Measurements from ENCODE around the gene NTNG2.

DNA sequence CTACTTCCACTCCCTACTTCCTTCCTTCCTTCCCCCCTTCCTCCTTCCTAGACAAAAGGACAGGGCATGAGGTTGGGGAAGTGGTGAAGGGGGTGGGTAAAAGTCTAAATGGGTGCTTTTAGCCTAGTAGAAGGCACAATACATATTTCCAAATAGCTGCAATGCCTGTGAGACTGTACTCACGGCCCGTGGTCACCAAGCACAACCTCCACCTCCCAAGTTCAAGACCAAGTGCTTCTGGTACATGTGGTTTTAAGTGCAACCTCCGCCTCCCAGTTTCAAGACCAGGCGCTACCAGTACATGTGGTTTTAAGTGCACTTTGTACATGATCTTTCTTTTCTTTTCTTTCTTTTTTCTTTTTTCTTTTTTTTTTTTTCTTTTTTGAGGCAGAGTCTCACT is 14.5 kb upstream of the NTNG2 start:
- TF ChIP-seq POLR2A (IDR thresholded peaks at IDR 0.05; ENCODE audit: low read depth, low read length) (no peak), TAF1 (IDR thresholded peaks at IDR 0.05; ENCODE audit: borderline replicate concordance, low read depth, low read length) (no peak)
